Common myeloid progenitor, CD34-positive (primary cell): ENCODE results near the gene PALD1.

ENCODE experiments used
- CTCF ChIA-PET: fragments of 350-600 bp; sonication (Branson Sonifier 250); formaldehyde crosslinking; loops from one replicate; lab custom pipeline; 2021; ENCODE audit warnings: antibody characterized with exemption; lab: Charles Lee
- POLR2A ChIA-PET: fragments of 350-600 bp; sonication (Branson Sonifier 250); formaldehyde crosslinking; loops from one replicate; lab custom pipeline; 2021; ENCODE audit warnings: antibody characterized with exemption; lab: Charles Lee
- DNase-seq, 3 donors: peaks; one replicate each; pipeline versions ENCODE4 v3.0.0 to v3.0.0-alpha.2; 2013
- H3K27ac ChIP-seq, 2 experiments: 1 replicate in 1 of 2; 2 replicates in 1 of 2; pipeline ENCODE4 v1.7.0; 2013; ENCODE audit warnings: inconsistent platforms in 2 of 2, low read length in 2 of 2, mild to moderate bottlenecking in 2 of 2, low read depth in 1 of 2, moderate library complexity in 1 of 2; ENCODE audit not compliant: severe bottlenecking in 2 of 2, insufficient read depth in 1 of 2, poor library complexity in 1 of 2
- H3K27me3 ChIP-seq, 5 experiments: replicated peaks in 2 of 5; 1 replicate in 3 of 5; 2 replicates in 2 of 5; pipeline versions ENCODE4 v1.6.1 to v1.7.0; 2013; ENCODE audit warnings: low read length in 4 of 5, mild to moderate bottlenecking in 2 of 5, moderate library complexity in 2 of 5, inconsistent platforms in 1 of 5; ENCODE audit not compliant: insufficient read depth in 5 of 5, control insufficient read depth in 4 of 5
- H3K36me3 ChIP-seq, 4 experiments: 1 replicate in 2 of 4; 2 replicates in 2 of 4; pipeline versions ENCODE4 v1.6.1 to v1.7.0; 2013; ENCODE audit warnings: low read length in 3 of 4, control low read depth in 1 of 4, mild to moderate bottlenecking in 1 of 4; ENCODE audit not compliant: control insufficient read depth in 4 of 4, insufficient read depth in 4 of 4
- H3K4me1 ChIP-seq, 4 experiments: 1 replicate in 3 of 4; 2 replicates in 1 of 4; pipeline versions ENCODE4 v1.6.1 to v1.7.1; 2013; ENCODE audit warnings: low read length in 3 of 4, mild to moderate bottlenecking in 3 of 4, control low read depth in 1 of 4, inconsistent platforms in 1 of 4, moderate library complexity in 1 of 4; ENCODE audit not compliant: control insufficient read depth in 4 of 4, insufficient read depth in 4 of 4; ENCODE audit errors: control extremely low read depth in 1 of 4
- H3K4me3 ChIP-seq, 7 experiments: 1 replicate in 4 of 7; 2 replicates in 3 of 7; pipeline versions ENCODE4 v1.5.1 to v1.7.0; 2013; ENCODE audit warnings: mild to moderate bottlenecking in 7 of 7, low read length in 6 of 7, moderate library complexity in 6 of 7, inconsistent platforms in 2 of 7, low read depth in 2 of 7, control low read depth in 1 of 7; ENCODE audit not compliant: insufficient read depth in 4 of 7, control insufficient read depth in 1 of 7; ENCODE audit errors: extremely low read depth in 1 of 7
- H3K9me3 ChIP-seq, 5 experiments: 1 replicate in 4 of 5; 2 replicates in 1 of 5; pipeline versions ENCODE4 v1.6.1 to v1.7.1; 2013; ENCODE audit warnings: low read length in 4 of 5, mild to moderate bottlenecking in 2 of 5, inconsistent platforms in 1 of 5, low read depth in 1 of 5, moderate library complexity in 1 of 5; ENCODE audit not compliant: control insufficient read depth in 4 of 5, insufficient read depth in 2 of 5; ENCODE audit errors: control extremely low read depth in 1 of 5
- WGBS: methylation state at CpG from one replicate; pipeline ENCODE4 v1.1.5; 2013; ENCODE audit not compliant: insufficient coverage; 5-methylcytosine and 5-hydroxymethylcytosine counted together

The PALD1 gene

DNA sequence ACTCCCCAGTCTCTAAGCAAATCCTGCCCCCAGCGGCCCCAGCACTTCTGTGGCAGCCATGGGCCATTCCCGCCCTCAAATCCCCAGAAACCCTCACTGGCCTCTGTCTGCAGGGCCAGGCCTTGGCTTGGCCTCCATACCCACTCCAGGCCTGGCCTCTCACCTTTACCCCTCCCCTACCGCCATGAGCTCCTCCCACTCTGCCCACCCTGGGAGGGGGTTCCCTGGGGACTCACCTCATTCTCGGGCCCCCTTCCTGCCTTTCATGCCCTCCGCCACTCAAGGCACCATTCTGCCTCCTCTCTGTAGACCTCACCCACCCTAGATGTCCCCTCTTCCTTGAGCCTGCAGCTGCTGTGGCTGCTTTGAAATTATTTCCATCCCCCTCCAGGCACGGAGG is 83.0 kb downstream of the PALD1 start:
- 97% methylated on average over 4 of the region's 6 CpGs for WGBS
- no peak overlapping the region for H3K27ac ChIP-seq
- CTCF ChIA-PET, result interaction anchor here (0.6 to 5.3 kb wide), 15 partner anchors 9 to 335 kb away, joined by 3 to 69 read pairs (median 6); no protein-coding TSS in a partner anchor

GRCh38 chr10:70562036-70562755 is 83.6 kb downstream of the PALD1 start:
- POLR2A ChIA-PET, result no interaction called here
- CTCF ChIA-PET, result interaction anchor here (0.6 to 5.3 kb wide), 10 partner anchors 9 to 319 kb away, joined by 3 to 69 read pairs (median 6); no protein-coding TSS in a partner anchor
- Histone ChIP-seq H3K4me1 (peaks cover 0 to 79% (median 24%) of the 10 kb centered on the region in 4 experiments), H3K36me3 (peaks cover 0 to 3% (median 0%) of the 10 kb centered on the region in 4 experiments), H3K9me3 (no peaks in the 10 kb centered on the region), H3K4me3 (no peak overlapping the region), H3K27me3 (no peaks in the 10 kb centered on the region), H3K27ac (no peak overlapping the region)
- no peak for DNase-seq
- 92% methylated on average over 13 of the region's 15 CpGs for WGBS

More for the DNA sequence above, 83.0 kb downstream of the PALD1 start:
- Histone ChIP-seq H3K4me3 (no peak overlapping the region), H3K36me3 (peaks cover 0 to 3% (median 0%) of the 10 kb centered on the region in 4 experiments), H3K9me3 (no peaks in the 10 kb centered on the region), H3K27me3 (no peaks in the 10 kb centered on the region), H3K4me1 (peaks cover 0 to 73% (median 24%) of the 10 kb centered on the region in 4 experiments)
- POLR2A ChIA-PET, result no interaction called here
- no peak for DNase-seq

GRCh38 chr10:70563230-70563629 is 84.7 kb downstream of the PALD1 start:
- Histone ChIP-seq H3K27me3 (no peaks in the 10 kb centered on the region), H3K27ac (no peak overlapping the region), H3K9me3 (no peaks in the 10 kb centered on the region), H3K4me1 (peaks cover 0 to 86% (median 24%) of the 10 kb centered on the region in 4 experiments), H3K4me3 (no peak overlapping the region), H3K36me3 (peaks cover 0 to 3% (median 0%) of the 10 kb centered on the region in 4 experiments)
- 97% methylated on average over 5 of the region's 7 CpGs for WGBS
- POLR2A ChIA-PET, result no interaction called here
- no peak for DNase-seq
- CTCF ChIA-PET, result interaction anchor here (1.4 to 5.3 kb wide), 2 partner anchors 12 to 15 kb away, joined by 3 to 31 read pairs; no protein-coding TSS in a partner anchor

DNA sequence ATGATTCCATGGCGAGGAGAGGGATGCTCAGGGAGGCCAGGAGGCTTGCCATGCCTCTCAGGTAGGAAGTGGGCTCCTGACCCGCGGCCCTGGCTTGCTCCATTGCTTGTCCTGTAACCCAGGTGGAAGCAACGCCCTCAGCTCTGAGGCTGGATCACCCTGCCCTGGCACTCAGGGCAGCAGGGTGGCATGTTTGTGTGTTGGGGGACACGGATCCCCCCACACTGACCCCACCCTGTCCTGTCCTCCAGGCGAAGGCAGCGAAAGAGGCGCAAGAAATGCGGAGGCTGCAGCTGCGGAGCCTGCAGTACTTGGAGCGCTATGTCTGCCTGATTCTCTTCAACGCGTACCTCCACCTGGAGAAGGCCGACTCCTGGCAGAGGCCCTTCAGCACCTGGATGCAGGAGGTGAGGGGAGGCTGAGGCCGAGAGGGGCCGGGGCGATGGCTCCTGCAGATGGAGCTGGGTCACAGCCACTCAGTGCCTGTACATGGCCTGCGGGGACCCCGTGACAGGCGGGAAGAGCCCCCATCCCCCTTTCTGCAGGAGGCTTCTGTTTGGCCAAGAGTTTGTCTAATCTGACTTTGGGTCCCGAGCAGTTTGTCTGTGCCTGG is 85.7 kb downstream of the PALD1 start:
- CTCF ChIA-PET, result interaction anchor here (1.4 kb wide), 1 partner anchor 14 kb away, joined by 3 read pairs; no protein-coding TSS in a partner anchor
- Histone ChIP-seq H3K27me3 (no peaks in the 10 kb centered on the region), H3K4me3 (no peak overlapping the region), H3K9me3 (no peaks in the 10 kb centered on the region), H3K4me1 (peaks cover 0 to 86% (median 24%) of the 10 kb centered on the region in 4 experiments), H3K27ac (no peak overlapping the region), H3K36me3 (peaks cover 0 to 3% (median 0%) of the 10 kb centered on the region in 4 experiments)
- POLR2A ChIA-PET, result no interaction called here
- no peak for DNase-seq
- WGBS, result 99% methylated on average over 14 of the region's 21 CpGs

GRCh38 chr10:70564901-70565351 is 86.4 kb downstream of the PALD1 start:
- Histone ChIP-seq H3K9me3 (no peaks in the 10 kb centered on the region), H3K4me1 (peaks cover 0 to 87% (median 27%) of the 10 kb centered on the region in 4 experiments), H3K36me3 (peaks cover 0 to 3% (median 0%) of the 10 kb centered on the region in 4 experiments), H3K27ac (no peak overlapping the region), H3K27me3 (no peaks in the 10 kb centered on the region), H3K4me3 (peak overlapping the region in 1 of 7 experiments; percentile 0)
- CTCF ChIA-PET, result interaction anchor here (0.6 to 1.6 kb wide), 5 partner anchors 9 to 167 kb away, joined by 3 to 4 read pairs (median 3); no protein-coding TSS in a partner anchor
- POLR2A ChIA-PET, result no interaction called here
- 96% methylated on average over 5 of the region's 6 CpGs for WGBS
- no peak for DNase-seq

DNA sequence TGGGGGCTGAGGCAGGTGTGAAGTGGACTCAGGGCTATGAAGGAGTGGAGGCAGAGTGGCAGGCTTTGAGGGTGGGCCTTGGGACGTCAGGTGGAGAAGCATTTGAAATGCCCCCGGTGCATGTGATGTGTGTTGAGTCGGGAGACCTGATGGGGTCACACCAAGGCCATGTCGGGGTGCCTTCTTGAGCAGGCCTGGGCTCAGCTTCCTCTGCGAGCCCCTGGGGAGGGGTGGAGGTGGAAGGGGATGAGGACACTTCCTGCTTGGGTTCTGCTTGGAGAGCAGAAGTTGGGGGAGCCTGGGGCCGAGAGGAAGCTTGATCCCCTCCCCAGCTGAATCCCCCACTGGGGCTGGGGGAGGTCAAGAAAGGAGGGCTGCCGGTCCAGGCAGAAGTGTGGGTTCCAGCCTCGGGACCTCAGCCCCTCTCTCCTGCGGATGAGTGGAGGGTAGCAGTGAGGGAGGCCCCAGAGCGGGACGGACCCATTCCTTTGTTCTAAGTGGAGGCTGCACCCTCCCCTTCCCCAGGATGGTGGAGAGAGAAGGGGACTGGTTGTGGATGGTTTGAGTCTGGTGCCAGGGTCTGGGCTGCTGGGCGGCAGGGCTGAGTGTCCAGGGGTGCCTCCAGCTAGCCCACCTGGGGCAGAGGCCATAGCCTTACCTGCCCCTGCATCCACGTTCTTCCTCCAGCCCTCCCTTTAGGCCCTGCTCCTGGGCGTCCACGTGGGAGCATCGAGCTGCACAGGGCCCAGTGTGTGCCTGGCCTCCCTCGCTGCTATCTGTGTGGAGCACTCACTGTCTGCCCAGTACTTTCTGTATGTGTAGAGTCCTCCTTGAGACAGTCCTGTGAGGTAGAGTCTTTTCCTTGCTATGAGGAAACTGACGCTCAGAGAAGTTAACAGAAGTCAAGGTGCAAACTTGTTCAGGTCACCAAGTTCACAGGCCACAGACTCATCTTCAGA is 87.3 kb downstream of the PALD1 start:
- peaks cover 0 to 3% (median 0%) of the 10 kb centered on the region in 4 experiments for H3K36me3 ChIP-seq
- no peaks in the 10 kb centered on the region for H3K9me3 ChIP-seq
- WGBS, result 87% methylated on average over 7 of the region's 18 CpGs
- no peak overlapping the region for H3K4me3 ChIP-seq
- H3K27me3 ChIP-seq, result no peaks in the 10 kb centered on the region
- no peak overlapping the region for H3K27ac ChIP-seq
- H3K4me1 ChIP-seq, result peaks cover 0 to 87% (median 29%) of the 10 kb centered on the region in 4 experiments
- CTCF ChIA-PET, result interaction anchor here (0.6 to 1.6 kb wide), 9 partner anchors 9 to 314 kb away, joined by 3 to 4 read pairs (median 3); no protein-coding TSS in a partner anchor
- POLR2A ChIA-PET, result no interaction called here
- peak in 2 of 3 donors; percentile 51 to 58 for DNase-seq
